Femur (tissue), 1 donor: ENCODE measurements around the gene VSNL1.
A peak's percentile ranks its signal among the peaks of the same experiment; 100 is the strongest.

Experiments
- DNase-seq: peaks from one replicate; pipeline ENCODE4 v3.0.0-alpha.2; 2017

Gene VSNL1

DNA sequence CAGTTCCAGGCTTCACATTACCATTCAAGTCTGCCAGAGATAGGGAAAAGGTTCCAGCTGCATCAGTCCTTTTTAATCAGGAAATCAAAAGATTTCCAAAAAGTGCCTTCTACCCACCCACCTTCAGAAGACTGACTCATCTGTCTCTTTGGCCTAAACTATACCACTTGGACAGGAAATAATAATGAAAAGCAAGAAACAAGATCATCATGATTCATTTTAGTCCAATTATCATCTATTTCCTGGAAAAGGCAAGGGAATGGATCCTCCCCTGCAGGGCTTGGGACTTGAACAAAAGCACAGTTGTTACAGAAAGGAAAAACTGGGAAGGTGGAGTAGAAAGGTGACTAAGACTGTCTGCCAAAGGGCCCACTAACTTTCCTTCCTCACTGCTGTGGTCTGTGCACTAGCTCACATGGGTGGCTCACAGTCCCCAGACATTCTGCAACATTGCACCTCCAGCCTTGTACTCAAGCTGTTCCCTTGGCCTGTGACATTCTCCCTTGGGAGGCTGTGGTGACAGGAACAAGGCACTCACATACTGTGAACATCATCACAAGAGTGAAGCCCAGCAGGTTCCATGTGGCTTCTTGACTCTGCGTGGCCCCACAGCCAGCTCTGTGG lies 75.3 kb downstream of the VSNL1 start:
- DNase-seq = no peak

DNA sequence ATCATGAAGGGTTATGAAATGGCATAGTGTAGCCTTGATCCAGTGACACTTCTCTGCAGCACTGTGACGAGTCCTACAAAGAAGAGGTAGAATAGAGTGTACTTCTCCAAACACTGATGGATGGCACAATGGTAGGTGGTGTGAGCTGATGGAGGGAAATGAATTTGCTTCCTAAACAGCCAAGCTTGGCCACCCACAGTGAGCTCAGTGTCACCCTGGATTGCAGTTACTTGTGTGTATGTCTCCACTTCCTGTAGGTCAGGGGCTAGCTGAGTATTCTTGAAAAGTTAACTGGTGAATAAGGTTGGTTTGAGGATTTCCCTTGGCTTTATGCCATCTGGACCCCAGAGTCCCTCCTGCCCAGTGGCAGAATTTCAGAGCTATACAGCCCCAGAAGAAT lies 75.9 kb downstream of the VSNL1 start:
- no peak for DNase-seq

DNA sequence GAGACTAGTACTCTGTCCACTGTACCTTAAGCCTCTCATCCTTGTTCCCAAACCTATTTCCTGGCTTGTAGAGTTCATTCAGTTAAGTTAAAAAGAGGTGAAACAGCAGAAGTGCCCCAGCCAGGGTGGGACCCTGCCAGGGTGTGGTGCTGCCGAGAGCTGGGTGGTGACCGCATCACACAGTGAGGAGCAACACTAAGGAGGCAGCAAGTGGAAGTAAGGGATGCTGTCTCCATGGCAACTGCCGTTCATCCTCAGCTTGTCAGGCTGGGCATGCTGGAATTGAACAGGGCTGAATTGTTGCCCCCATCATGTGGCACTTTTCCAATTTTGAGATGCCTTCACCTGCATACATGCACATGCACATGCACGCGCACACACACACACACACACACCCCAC lies 77.0 kb downstream of the VSNL1 start:
- no peak for DNase-seq

DNA sequence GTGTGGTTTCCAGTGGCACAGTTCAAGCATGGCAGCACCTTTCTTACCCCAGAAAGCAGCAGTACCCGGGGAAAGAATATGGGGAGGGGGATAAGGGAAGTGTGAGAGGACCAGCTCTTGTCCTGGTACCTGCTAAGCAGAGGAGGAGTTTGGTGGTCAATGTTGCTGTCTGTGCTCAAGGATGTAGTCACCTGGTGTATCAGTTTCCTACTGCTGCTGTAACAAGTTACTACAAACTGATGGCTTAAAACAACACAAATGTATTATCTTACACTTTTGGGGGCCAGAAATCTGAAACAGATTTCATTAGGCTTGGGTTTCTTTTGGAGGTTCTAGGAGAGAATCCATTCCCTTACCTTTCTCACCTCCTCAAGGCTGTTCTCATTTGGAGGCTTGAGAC lies 77.5 kb downstream of the VSNL1 start:
- no peak for DNase-seq

DNA sequence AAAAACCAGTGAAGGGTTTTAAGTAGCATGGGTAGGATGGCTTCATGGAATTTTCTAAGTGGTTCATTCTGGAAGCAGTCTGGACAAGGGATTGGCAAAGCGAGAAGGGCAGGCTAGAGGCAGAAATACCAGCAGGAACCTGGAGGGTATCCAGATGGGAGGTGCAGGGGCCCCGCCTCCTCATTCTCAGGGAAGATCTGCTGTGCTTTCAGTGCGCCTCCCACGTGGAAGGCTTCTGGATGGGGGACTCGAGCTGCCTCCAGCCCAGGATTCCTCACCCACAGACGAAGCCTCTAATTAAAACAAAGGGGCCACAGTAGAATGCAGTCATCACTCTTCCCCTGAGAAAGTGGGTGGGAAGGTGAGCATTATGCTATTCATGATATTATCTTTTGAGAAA lies 79.8 kb downstream of the VSNL1 start:
- DNase-seq = no peak

DNA sequence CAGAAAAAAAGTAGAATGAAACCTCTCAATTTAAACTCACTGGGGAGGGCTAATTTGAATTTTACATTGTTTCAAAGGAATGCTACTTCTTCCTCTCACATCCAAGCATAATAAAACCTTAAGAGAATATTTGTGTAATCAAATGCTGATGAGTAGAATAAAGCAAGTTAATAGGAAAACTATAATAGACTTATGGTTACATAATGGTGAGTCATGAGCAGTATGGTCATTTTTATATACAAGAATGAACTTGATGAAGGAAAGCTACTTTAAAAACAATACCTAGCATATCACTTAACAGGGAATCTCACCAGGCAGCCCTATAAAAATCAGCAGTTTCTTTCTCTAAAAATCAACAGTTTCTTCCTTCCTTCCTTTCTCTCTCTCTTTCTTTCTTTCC lies 80.3 kb downstream of the VSNL1 start:
- DNase-seq = no peak

DNA sequence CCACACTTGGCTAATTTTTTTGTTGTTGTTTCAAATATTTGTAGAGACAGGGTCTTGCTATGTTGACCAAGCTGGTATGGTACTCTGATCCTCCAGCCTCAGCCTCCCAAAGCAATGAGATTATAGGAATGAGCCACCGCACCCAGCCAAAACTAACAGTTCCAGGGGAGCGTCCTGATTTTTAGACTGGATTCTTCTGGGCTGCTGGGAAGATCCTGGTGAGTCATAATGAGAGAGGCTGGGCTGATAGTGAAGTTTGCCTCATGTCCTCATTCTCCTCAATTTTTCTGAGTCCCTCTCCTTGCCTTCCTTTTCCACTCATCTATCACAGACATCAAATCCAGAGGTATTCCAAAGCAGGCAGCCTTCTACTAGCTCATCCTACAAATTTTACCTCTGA lies 81.3 kb downstream of the VSNL1 start:
- no peak for DNase-seq

DNA sequence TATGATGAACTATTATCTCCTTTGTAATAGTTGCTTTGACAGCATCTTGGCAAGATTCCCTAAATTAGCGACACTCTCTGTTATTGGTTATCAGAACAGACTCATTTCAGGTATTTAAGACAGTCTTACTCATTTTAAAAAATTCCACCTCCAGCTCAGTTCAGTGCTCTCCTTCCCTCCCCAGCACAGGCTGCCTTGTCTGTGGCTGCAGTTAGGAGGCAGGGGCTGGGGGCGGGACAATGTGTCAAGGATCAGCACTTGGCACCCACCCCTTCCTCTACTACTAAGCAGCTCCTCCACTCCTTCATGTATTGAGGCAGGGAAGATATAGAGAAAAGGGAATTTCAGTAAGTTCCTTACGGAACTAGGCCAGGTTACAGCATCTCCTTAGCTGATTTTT lies 85.0 kb downstream of the VSNL1 start:
- no peak for DNase-seq

DNA sequence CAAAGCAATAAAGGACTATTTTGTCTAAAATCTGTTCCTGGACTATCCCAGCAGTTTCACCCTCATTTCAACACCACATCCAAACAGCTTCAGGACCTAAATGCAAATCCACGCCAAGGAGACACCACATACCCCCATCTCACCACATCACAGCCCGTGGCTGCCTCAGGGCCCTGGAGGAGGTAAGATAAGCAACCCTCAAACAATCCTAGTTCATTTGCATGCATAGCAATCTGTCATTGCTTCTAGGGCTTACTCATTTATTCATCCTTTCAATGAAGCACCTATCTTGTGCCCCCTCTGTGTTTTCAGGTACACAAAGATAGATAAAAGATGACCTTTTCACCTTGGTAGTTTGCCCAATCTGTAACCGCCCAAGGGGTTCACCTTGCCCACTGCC lies 86.5 kb downstream of the VSNL1 start:
- no peak for DNase-seq

DNA sequence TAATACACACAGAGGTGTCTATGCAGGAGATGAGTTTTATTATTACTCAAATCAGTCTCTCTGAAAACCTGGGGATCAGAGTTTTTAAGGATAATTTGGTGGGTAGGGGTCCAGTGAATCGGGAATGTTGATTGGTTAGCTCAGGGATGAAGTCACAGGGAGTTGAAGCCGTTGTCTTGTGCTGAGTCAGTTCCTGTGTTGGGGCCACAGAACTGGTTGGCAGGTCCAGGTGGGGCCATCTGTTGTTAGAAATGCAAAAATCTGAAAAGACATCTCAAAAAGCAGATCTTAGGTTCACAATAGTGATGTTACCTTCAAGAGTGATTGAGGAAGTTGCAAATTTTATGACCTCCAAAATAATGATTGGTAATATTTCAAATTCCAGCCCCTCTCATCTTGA lies 86.9 kb downstream of the VSNL1 start:
- no peak for DNase-seq

DNA sequence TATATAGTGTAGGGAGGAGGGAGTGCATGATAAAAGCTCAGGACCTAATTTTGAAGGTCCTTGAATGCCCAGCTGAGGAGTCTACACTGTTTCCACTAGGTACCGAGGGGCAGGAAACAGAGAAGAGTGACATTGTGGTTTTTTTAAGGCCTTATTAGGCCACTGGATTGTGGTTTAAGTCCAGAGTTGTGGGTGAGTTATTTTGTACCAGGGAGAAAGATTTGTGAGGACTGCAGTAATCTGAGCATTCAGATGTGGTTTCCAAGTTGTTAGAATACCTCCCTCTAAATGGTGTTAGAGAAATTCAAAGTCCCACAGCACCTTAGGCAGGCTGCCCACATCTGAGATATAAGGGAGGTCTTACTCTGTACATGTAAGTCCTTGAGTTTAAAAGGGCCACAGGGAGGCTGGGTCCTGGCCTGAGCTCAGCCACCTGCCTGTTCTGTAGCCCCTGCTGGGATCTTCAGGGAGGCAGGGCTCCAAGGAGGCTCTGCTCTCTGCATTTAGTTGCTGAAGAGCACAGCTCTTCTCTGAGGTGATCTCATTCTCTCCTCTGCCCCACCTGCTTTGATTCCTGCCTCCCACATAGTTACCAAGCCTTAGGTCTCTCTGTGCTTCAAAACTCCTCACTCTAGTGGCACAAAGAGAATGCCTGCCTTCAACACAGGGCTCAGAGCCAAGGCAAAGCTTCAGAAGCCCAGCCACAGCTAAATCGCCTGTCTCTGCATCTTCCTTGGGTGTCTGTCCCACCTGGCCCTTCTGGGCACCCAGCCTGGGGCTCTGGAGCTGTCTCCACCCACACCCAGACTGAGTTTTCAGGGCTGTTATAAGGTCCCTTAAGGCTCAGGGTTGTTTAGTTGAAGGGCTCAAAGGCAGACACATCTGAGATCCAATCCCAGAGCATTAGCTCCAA lies 88.1 kb downstream of the VSNL1 start:
- DNase-seq = no peak

DNA sequence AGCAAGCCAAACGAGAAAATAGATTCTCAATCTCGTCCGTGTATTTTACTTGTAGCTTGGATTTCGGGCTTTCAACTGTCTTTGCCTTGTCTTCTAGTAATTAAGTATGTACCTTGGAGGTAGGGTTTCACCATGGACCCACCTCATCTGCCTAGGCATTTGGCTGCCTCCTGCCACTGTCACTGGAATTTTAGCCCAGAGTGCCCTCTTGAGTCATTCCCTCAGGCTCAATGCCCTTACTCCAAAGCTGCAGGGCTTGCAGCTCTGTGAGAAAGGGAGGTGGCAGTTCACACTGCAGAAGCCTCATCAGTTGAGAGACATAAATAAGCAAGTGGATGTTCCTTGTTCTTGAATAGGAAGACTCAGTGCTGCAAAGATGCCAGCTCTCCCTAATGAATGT lies 89.6 kb downstream of the VSNL1 start:
- DNase-seq = no peak

DNA sequence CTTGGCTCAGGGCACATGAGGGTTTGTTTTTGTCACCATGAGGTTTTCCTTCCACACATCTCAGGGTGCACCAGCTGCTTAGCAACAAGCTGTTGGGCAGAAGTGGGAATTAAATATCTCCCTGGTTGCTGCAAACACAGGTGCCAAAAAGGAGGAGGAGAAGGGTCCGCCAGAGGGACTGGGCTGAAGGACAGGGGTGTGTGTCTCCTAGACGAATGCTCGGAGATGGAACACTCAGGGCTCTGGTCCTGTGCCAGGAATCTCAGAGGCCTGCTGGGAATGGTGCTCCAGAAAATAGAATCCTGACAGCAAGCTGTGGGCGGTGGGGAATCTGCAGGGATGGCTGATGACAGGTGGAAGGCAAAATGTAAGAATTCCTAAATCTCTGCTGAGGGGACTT lies 94.5 kb downstream of the VSNL1 start:
- peak; percentile 60 for DNase-seq

DNA sequence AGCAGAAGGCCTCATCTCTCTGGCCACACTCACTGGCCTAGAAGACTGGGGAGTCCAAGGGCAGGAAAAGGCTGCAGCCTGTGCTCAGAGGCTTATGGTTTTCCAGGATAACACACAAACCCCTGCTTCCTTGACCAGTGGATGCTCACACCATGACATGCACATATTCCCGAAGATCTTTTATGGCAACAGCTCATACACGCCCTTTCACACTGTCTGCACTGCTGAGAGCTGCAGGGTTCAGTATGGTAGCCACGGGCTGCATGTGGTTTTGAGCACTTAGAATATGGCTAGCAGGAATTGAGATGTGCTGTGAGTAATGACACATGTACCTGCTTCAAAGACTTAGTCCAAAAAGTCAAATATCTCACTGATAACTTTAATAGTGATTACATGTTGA lies 95.8 kb downstream of the VSNL1 start:
- DNase-seq = no peak

DNA sequence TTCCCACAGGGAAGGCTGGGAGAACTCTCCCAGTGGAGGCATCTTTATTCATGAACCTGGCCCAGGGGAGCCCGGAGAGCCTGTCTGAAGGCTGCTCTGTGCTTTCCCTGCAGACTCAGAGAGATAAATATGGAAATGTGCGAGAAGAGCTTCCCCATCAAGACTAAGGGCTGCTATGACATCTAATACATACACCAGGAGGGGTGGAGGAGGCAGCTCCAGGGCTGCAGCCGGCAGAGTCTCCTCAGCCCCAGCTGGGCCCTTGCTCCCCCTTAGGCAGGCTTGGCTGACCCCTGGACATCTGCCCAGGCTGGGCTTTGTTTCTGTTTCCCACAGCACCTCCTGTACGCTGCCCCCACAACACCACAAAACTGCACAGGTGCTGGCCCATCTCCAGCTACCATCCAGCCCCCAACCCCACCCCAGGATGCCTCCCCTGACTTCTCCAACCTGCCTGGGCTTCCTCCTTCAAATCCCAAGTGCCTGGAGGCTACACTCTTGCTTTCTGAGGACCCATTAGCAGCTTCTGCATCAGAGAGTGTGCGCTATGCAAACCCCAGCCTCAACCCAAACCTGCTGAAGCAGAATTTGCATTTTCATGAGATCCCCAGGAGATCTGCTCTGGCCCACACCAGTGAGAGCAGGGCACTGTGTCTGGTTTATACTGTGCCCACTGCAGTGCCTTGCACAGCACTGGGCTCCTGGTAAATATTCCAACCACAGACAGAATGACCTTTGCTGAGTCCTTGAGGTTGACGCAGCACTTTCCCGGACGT lies 96.8 kb downstream of the VSNL1 start:
- no peak for DNase-seq

DNA sequence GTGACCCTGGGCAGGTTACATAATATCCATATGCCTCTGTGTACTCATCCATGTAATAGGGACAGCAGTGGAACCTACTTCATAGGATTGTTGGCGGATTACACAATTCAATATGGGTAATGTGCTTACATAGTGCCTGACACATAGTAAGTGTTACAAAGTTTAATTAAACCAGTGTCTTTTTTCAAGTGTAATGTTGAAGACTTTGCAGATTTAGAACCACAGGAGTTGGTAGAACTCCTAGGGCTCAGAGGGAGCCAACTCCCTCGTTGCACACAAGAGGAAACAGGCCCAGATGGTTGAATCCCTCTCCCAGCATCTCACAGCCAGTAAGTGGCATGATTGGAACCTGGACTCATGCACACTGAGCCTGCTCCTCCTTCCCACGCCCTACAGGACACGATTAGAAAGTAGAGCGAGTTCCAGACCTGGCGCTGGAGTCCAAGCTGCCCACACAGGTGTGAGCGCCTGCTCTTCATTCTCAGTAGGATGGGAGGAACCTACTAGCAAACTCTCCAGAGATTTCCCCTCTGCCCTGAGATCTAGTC lies 97.8 kb downstream of the VSNL1 start:
- DNase-seq = no peak

DNA sequence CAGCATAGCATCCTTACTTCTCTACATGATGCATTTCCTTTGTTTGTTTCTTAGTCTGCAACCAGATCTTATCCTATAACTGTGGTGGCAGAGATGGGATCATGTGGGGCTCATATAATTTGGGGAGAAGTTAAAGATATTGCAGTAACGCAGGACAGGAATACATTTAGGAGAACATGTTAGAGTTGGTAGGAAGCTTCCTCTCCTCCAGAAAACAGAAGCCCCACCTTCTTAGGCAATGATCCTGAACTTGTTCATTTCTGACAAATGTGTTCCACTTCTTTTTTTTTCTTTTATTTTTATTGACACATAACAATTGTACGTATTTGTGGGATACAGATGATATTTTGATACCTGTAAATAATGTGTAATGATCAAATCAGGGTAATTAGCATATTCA lies 99.9 kb downstream of the VSNL1 start:
- DNase-seq = no peak

DNA sequence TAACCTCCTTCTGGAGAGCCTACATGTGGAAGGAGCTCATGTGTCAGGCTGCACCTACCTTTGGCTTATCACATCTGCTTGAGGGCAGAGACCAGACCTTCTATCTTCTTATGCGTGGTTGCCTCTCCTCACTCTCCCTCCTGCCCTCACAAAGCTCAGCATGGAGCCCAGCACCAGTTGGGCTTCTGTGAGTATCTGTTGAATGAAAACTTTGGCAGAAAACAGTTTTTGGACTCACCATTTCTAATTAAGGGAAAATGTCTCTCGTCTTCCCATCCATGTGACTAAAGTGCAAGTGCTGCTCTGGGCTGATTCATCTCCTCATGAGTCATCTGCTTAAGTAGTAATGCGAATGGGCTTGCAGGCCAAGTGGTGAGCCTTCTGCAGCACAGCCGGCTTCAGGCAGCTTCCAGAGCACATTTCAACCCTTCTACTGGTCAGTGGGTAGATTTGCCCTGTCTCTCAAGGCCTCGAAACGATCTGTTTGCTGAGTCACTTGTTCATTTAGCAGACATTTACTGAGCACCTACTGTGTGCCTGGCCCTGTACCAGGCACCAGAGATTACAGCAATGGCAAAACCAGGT lies 102.6 kb downstream of the VSNL1 start:
- no peak for DNase-seq

DNA sequence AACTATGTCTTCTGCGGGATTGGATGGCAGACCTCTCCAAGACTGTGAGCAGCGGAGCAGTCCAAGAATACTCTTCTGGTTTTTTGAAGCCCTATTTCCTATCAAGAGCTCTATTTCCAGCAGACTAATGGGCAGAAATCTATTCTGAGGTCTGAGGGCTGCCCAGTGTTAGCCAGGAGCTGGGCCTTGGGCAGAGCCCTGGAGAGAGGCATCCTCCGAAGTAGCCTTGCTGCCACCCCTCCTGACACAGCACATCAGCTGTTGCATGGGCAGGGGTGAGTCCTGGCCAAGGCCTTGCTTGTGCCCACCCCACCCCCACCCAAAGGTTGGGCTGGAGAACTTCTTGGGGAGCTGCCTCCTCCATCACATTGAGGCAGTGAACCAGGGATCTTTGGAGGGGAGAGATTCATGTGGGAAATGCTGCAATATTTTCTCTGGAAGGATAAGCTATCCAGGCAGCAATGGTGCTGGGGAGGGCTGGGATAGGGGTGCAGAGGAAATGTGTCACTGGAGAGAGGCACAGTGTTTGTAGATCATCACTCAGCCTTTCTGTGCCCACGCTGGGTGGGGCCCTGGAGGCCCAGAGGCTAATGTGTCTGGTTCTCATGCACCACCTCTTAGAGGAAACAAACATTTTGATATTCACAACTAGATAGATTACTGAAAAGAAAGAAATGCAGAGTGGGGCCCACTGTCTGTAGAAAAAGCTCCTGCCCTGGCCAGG lies 104.7 kb downstream of the VSNL1 start:
- DNase-seq = no peak

DNA sequence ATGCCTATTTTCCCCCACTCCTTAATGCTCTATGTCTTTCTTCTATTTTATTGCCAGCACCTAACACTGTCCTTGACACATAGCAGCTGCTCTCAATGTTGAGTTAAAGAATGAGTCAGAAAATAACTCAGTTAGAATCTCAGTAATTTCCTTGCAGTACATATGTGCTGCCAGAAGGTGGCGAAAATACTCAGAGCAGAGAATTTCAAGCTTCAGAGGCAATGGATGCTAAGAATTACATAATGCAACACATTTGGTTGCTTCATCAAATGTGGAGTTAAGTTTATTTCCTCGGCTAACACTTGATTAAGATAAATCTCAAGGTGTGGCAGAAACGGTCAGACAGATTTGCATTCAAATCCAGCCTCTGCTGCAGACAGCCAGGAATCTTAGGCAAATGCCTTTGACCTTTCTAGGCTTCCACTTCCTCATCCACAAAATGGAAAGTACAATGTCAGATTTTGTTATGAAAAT lies 105.6 kb downstream of the VSNL1 start:
- peak; percentile 38 for DNase-seq

DNA sequence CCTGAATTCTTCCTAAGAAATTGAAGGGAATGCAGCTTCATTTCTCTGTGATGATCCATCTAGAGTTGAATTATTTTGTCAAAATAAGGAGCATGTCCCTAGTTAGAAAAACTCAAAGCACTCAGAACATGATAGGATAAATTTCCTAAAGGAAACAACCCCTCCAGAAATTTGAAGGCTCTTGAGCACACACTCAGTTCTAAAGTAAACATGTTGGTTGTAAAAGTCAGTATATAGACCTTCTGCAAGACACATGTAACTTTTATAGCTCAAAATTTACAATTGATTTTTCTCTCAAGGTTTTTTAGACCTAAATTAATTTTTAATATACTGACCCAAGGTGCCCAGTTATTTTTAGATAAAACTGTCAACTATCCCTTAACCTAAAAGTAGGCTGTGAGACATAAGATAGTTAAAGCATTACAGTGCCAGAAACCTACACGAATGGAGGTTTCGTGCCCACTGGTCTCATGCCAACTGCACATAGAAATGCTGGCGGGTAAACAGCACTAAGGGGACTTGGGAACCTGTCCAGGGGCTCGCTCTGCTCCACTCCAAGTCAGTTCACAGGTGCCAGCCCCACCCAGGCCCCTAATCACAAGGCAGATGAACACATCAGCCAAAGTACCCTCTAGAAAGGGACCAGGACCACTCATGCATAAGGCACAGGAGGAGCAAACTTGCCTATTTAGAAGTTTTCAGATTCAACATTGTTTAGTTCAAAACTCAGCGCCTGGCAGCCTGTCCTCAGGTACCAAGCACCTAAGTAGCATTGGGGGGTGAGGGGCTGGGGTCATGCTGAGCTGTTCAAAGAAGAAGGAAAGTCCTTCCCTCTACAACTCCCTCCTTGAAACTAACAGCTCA lies 106.6 kb downstream of the VSNL1 start:
- no peak for DNase-seq
